HepG2 (cell line): ENCODE results near the gene AAMP. TPM values are rescaled to one million over a fixed set of nuclear protein-coding genes. Genes with fewer than 3 reads are reported as not detected.

ENCODE experiments used
- ARNT ChIP-seq: fragments of 450-650 bp; IDR thresholded peaks from 2 replicates; pipeline ENCODE4 v1.6.1; 2017
- CREB1 ChIP-seq, 2 experiments: fragments of 450-650 bp in 1 of 2; IDR thresholded peaks; 2 replicates each; pipeline ENCODE4 v1.6.1; 2016 to 2017; ENCODE audit warnings: control low read depth in 1 of 2, mild to moderate bottlenecking in 1 of 2, missing compliant biosample characterization in 1 of 2, missing genetic modification characterization in 1 of 2
- HOXA9 ChIP-seq: sonication (generic); formaldehyde crosslinking; IDR thresholded peaks from 2 replicates; pipeline ENCODE4 v1.8.1; 2022; ENCODE audit warnings: missing genetic modification reagents, mild to moderate bottlenecking, moderate library complexity, borderline replicate concordance
- IRF2 ChIP-seq: IDR thresholded peaks from 2 replicates; pipeline ENCODE4 v1.6.1; 2018; ENCODE audit warnings: missing genetic modification reagents, missing compliant biosample characterization
- MYC ChIP-seq: sonication (generic); formaldehyde crosslinking; IDR thresholded peaks from 2 replicates; pipeline ENCODE4 v1.9.0; 2021; ENCODE audit warnings: missing genetic modification reagents, borderline replicate concordance
- NCOR1 ChIP-seq: fragments of 200-600 bp; sonication (generic); IDR thresholded peaks from 2 replicates; pipeline ENCODE4 v1.7.0; 2017; ENCODE audit warnings: antibody characterized with exemption, low read length, borderline replicate concordance
- NFE2 ChIP-seq: sonication (generic); formaldehyde crosslinking; IDR thresholded peaks from 2 replicates; pipeline ENCODE4 v1.4.0; 2020; ENCODE audit warnings: missing genetic modification reagents
- RFX1 ChIP-seq: fragments of 450-650 bp; IDR thresholded peaks from 2 replicates; pipeline ENCODE4 v1.6.1; 2017
- RNF2 ChIP-seq: fragments of 450-650 bp; conservative IDR thresholded peaks from 2 replicates; pipeline ENCODE4 v1.6.1; 2016; ENCODE audit warnings: low read depth
- SIX4 ChIP-seq: sonication (generic); formaldehyde crosslinking; IDR thresholded peaks from 2 replicates; pipeline ENCODE4 v1.4.0; 2020; ENCODE audit warnings: missing genetic modification reagents
- TBX3 ChIP-seq: fragments of 450-650 bp; IDR thresholded peaks from 2 replicates; pipeline ENCODE4 v1.6.1; 2017; ENCODE audit warnings: antibody characterized with exemption, mild to moderate bottlenecking, inconsistent platforms, borderline replicate concordance
- ZNF333 ChIP-seq: sonication (generic); formaldehyde crosslinking; IDR thresholded peaks from 2 replicates; pipeline ENCODE4 v1.4.0; 2020; ENCODE audit warnings: mild to moderate bottlenecking, missing genetic modification reagents, borderline replicate concordance
- ZNF557 ChIP-seq: sonication (generic); formaldehyde crosslinking; IDR thresholded peaks from 2 replicates; pipeline ENCODE4 v1.4.0; 2020; ENCODE audit warnings: missing genetic modification reagents
- ZNF558 ChIP-seq: sonication (generic); formaldehyde crosslinking; IDR thresholded peaks from 2 replicates; pipeline ENCODE4 v1.9.0; 2022; ENCODE audit warnings: mild to moderate bottlenecking, missing genetic modification reagents, borderline replicate concordance
- ZNF562 ChIP-seq: sonication (generic); formaldehyde crosslinking; IDR thresholded peaks from 2 replicates; pipeline ENCODE4 v1.8.0; 2022; ENCODE audit warnings: missing genetic modification reagents, borderline replicate concordance
- ZNF607 ChIP-seq: sonication (generic); formaldehyde crosslinking; IDR thresholded peaks from 2 replicates; pipeline ENCODE4 v1.5.1; 2020; ENCODE audit warnings: missing genetic modification reagents, mild to moderate bottlenecking, borderline replicate concordance
- ZNF775 ChIP-seq: sonication (generic); formaldehyde crosslinking; IDR thresholded peaks from 2 replicates; pipeline ENCODE4 v1.4.0; 2020; ENCODE audit warnings: missing genetic modification reagents, mild to moderate bottlenecking, moderate library complexity, borderline replicate concordance
- polyA plus RNA-seq, 8 experiments: library from polyadenylated mRNA; depleted of rRNA in 3 of 8; stranded (reverse) in 7 of 8; unstranded in 1 of 8; fragments of >200 nt; fragmentation: Illumina TruSeq in 4 of 8; extraction: Trizol in 4 of 8; gene quantifications; 2 replicates each; pipeline versions ENCODE4 v1.2.1 to v1.2.3, GENCODE V29; 2011 to 2016; ENCODE audit warnings: low read depth in 4 of 8, missing spikeins in 1 of 8, mixed read lengths in 1 of 8; ENCODE audit not compliant: insufficient read depth in 1 of 8
- total RNA-seq, 5 experiments: library from RNA; depleted of rRNA; stranded (reverse); fragments of >200 nt; fragmentation: Illumina TruSeq; extraction: Trizol; gene quantifications; 2 replicates each; pipeline ENCODE4 v1.2.3, GENCODE V29; 2016; ENCODE audit warnings: low read depth in 1 of 5
- TF ChIP-seq, protein P1 (sequence below): sonication (generic); formaldehyde crosslinking; IDR thresholded peaks from 2 replicates; pipeline ENCODE4 v1.5.1; 2020; ENCODE audit warnings: mild to moderate bottlenecking, missing genetic modification reagents, borderline replicate concordance
- TF ChIP-seq, protein P2 (sequence below): sonication (generic); formaldehyde crosslinking; IDR thresholded peaks from 2 replicates; pipeline ENCODE4 v1.9.0; 2021; ENCODE audit warnings: missing genetic modification reagents, borderline replicate concordance
- TF ChIP-seq, protein P3 (sequence below): sonication (generic); formaldehyde crosslinking; IDR thresholded peaks from 2 replicates; pipeline ENCODE4 v1.4.0; 2020; ENCODE audit warnings: missing genetic modification reagents

The AAMP gene
- total and polyA plus RNA-seq, 2 of the 13 experiments (the other 11 are each of a cell fraction or from before 2014, with no cell fraction given): 110 to 186 TPM

DNA sequence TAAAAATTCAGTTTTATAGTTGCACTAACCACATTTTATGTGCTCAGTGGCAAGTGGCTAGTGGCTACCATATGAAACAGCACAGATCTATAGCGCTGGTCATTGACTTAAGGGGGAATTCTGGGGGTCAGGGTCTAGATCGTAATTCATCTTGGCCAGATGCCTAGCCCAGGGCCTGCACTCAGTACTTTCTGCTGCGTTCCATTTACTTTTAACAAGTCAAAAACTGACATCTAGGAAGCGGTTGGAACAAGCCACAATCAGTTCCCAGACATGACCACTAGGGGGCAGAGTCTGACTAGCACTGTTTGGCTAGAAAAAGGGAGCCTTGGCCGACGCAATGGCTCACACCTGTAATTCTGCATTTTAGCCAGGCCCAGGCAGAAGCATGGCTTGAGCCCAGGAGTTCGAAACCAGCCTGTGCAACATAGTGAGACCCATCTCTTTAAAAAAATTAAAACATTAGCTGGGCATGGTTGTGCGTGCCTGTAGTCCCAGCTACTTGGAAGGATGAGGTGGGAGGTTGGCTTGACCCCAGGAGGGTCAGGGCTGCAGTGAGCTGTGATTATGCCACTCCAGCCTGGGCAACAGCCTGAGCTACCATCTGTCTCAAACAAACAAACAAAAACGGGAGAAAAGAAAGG, 31.4 kb upstream of the AAMP start (continued):
- TF ChIP-seq IRF2 (CRISPR knock-in tag): peak; percentile 87
- no peak for TF ChIP-seq RFX1
- TF ChIP-seq HOXA9 (CRISPR knock-in tag): no peak
- TF ChIP-seq ZNF333 (CRISPR knock-in tag): no peak
- TF ChIP-seq, protein P1, sequence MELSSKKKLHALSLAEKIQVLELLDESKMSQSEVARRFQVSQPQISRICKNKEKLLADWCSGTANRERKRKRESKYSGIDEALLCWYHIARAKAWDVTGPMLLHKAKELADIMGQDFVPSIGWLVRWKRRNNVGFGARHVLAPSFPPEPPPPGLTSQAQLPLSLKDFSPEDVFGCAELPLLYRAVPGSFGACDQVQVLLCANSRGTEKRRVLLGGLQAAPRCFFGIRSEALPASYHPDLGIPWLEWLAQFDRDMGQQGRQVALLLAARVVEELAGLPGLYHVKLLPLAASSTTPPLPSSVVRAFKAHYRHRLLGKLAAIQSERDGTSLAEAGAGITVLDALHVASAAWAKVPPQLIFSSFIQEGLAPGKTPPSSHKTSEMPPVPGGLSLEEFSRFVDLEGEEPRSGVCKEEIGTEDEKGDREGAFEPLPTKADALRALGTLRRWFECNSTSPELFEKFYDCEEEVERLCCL: no peak
- no peak for TF ChIP-seq SIX4 (CRISPR knock-in tag)
- TF ChIP-seq MYC (CRISPR knock-in tag): no peak; the same call in 1 of the 2 replicates
- TF ChIP-seq NFE2 (CRISPR knock-in tag): no peak
- no peak for TF ChIP-seq ZNF775
- no peak for TF ChIP-seq ZNF557 (CRISPR knock-in tag)
- peak; percentile 28; the same call in 1 of the 2 replicates for TF ChIP-seq NCOR1
- TF ChIP-seq, protein P2, sequence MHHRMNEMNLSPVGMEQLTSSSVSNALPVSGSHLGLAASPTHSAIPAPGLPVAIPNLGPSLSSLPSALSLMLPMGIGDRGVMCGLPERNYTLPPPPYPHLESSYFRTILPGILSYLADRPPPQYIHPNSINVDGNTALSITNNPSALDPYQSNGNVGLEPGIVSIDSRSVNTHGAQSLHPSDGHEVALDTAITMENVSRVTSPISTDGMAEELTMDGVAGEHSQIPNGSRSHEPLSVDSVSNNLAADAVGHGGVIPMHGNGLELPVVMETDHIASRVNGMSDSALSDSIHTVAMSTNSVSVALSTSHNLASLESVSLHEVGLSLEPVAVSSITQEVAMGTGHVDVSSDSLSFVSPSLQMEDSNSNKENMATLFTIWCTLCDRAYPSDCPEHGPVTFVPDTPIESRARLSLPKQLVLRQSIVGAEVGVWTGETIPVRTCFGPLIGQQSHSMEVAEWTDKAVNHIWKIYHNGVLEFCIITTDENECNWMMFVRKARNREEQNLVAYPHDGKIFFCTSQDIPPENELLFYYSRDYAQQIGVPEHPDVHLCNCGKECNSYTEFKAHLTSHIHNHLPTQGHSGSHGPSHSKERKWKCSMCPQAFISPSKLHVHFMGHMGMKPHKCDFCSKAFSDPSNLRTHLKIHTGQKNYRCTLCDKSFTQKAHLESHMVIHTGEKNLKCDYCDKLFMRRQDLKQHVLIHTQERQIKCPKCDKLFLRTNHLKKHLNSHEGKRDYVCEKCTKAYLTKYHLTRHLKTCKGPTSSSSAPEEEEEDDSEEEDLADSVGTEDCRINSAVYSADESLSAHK: peak; percentile 89; the same call in 1 of the 2 replicates
- TF ChIP-seq TBX3: no peak
- TF ChIP-seq ARNT: no peak
- TF ChIP-seq, protein P3, sequence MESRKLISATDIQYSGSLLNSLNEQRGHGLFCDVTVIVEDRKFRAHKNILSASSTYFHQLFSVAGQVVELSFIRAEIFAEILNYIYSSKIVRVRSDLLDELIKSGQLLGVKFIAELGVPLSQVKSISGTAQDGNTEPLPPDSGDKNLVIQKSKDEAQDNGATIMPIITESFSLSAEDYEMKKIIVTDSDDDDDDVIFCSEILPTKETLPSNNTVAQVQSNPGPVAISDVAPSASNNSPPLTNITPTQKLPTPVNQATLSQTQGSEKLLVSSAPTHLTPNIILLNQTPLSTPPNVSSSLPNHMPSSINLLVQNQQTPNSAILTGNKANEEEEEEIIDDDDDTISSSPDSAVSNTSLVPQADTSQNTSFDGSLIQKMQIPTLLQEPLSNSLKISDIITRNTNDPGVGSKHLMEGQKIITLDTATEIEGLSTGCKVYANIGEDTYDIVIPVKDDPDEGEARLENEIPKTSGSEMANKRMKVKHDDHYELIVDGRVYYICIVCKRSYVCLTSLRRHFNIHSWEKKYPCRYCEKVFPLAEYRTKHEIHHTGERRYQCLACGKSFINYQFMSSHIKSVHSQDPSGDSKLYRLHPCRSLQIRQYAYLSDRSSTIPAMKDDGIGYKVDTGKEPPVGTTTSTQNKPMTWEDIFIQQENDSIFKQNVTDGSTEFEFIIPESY (CRISPR knock-in tag): peak; percentile 65; the same call in 1 of the 2 replicates
- no peak for TF ChIP-seq RNF2
- TF ChIP-seq ZNF607: 0 out of 2 replicates have a peak, but pooled peaks have one; percentile 37
- no peak for TF ChIP-seq ZNF562 (CRISPR knock-in tag)
- no peak for TF ChIP-seq ZNF558
- TF ChIP-seq CREB1 (IDR thresholded peaks at IDR 0.05): no peak
- peak; percentile 64 for TF ChIP-seq CREB1 (CRISPR knock-in tag; IDR thresholded peaks at IDR 0.05)
